HepG2 (cell line): ENCODE measurements around the gene EPB41. TPM values are rescaled to one million over a fixed set of nuclear protein-coding genes. Genes with fewer than 3 reads are reported as not detected.

ENCODE experiments used
- ATAC-seq: fragments of 200-7000 bp; cut with Tn5 transposase; 3 replicates; pipeline ENCODE4 v1.9.1; 2020; ENCODE audit warnings: mild to moderate bottlenecking, moderate library complexity
- BruUV-seq: library from RNA; stranded (reverse); fragments of 400-500 nt; replicated peaks from 2 replicates; lab custom pipeline; 2021; lab: Mats Ljungman, UMichigan
- CTCF ChIA-PET: fragments of 300-600 bp; formaldehyde crosslinking; extraction: SDS; loops from one replicate; lab custom pipeline; 2021; ENCODE audit warnings: low total read pairs, inconsistent platforms, low intra/inter-chr PET ratio; lab: Yijun Ruan, JAX
- POLR2A ChIA-PET: fragments of 350-600 bp; sonication (Branson Sonifier 250); formaldehyde crosslinking; loops from one replicate; lab custom pipeline; 2020; ENCODE audit warnings: antibody characterized with exemption, inconsistent platforms; lab: Yijun Ruan, JAX
- DNase-seq: peaks from one replicate; pipeline ENCODE4 v3.0.0-alpha.2; 2015; ENCODE audit warnings: low spot score
- FAIRE-seq: peaks from 3 replicates; lab custom pipeline; 2011; peaks lifted over from hg19 to GRCh38; lab: Jason Lieb, UNC
- H2AFZ ChIP-seq: one replicate; pipeline ENCODE4 v1.6.1; 2011; ENCODE audit warnings: low read length, inconsistent platforms
- H3K27ac ChIP-seq: fragments of 300-600 bp; 3 replicates; pipeline ENCODE4 v1.8.0; 2011; ENCODE audit warnings: mixed run types, mild to moderate bottlenecking, mixed read lengths, low read length, inconsistent platforms; ENCODE audit not compliant: insufficient read depth; ENCODE audit errors: extremely low read length
- H3K27me3 ChIP-seq, 2 experiments: fragments of 200-600 bp in 1 of 2; 2 replicates in 1 of 2; 3 replicates in 1 of 2; pipeline versions ENCODE4 v1.6.0 to v1.8.0; 2011; ENCODE audit warnings: low read length in 2 of 2, mild to moderate bottlenecking in 2 of 2, moderate library complexity in 2 of 2, inconsistent platforms in 1 of 2; ENCODE audit not compliant: insufficient read depth in 2 of 2, control insufficient read depth in 1 of 2
- H3K36me3 ChIP-seq, 2 experiments: fragments of 200-600 bp in 1 of 2; replicated peaks in 1 of 2; 2 replicates in 1 of 2; 3 replicates in 1 of 2; pipeline versions ENCODE4 v1.5.1 to v1.8.0; 2011; ENCODE audit warnings: low read length in 2 of 2, inconsistent platforms in 1 of 2; ENCODE audit not compliant: insufficient read depth in 2 of 2, control insufficient read depth in 1 of 2
- H3K4me1 ChIP-seq: 2 replicates; pipeline ENCODE4 v1.5.1; 2012; ENCODE audit warnings: low read length, inconsistent platforms; ENCODE audit not compliant: insufficient read depth
- H3K4me2 ChIP-seq: 2 replicates; pipeline ENCODE4 v1.6.0; 2011; ENCODE audit warnings: low read depth, low read length, inconsistent platforms
- H3K4me3 ChIP-seq, 3 experiments: fragments of 200-600 bp in 1 of 3; sonication (generic), shearing (Covaris generic) in 1 of 3; replicated peaks in 1 of 3; 2 replicates each; pipeline ENCODE4 v1.5.1; 2011 to 2016; ENCODE audit warnings: low read length in 3 of 3, inconsistent platforms in 2 of 3, low read depth in 2 of 3, mild to moderate bottlenecking in 2 of 3, control low read depth in 1 of 3, mixed read lengths in 1 of 3; ENCODE audit not compliant: insufficient read depth in 1 of 3
- H3K79me2 ChIP-seq: one replicate; pipeline ENCODE4 v1.6.1; 2011; ENCODE audit warnings: low read length, inconsistent platforms; ENCODE audit not compliant: insufficient read depth
- H3K9ac ChIP-seq: 2 replicates; pipeline ENCODE4 v1.6.0; 2011; ENCODE audit warnings: mild to moderate bottlenecking, low read depth, low read length, inconsistent platforms; ENCODE audit not compliant: insufficient read depth
- H3K9me3 ChIP-seq: 2 replicates; pipeline ENCODE4 v1.5.1; 2012; ENCODE audit warnings: mild to moderate bottlenecking, low read length
- H4K20me1 ChIP-seq: 2 replicates; pipeline ENCODE4 v1.6.0; 2011; ENCODE audit warnings: inconsistent platforms, mild to moderate bottlenecking, low read length, moderate library complexity; ENCODE audit not compliant: insufficient read depth
- ARID2 ChIP-seq: sonication (generic); formaldehyde crosslinking; IDR thresholded peaks from 2 replicates; pipeline ENCODE4 v1.8.1; 2022; ENCODE audit warnings: mild to moderate bottlenecking, missing genetic modification reagents, borderline replicate concordance
- ARID3A ChIP-seq: IDR thresholded peaks from 2 replicates; pipeline ENCODE4 v1.6.1; 2012; ENCODE audit warnings: low read depth, low read length, improper control_type of control experiment
- CAMTA2 ChIP-seq: sonication (generic); formaldehyde crosslinking; IDR thresholded peaks from 2 replicates; pipeline ENCODE4 v1.4.0; 2020; ENCODE audit warnings: mild to moderate bottlenecking, missing genetic modification reagents, borderline replicate concordance
- DPF2 ChIP-seq: sonication (generic); formaldehyde crosslinking; IDR thresholded peaks from 2 replicates; pipeline ENCODE4 v1.4.0; 2020; ENCODE audit warnings: mild to moderate bottlenecking, low read depth, missing genetic modification reagents, borderline replicate concordance
- KDM4B ChIP-seq: sonication (generic); formaldehyde crosslinking; IDR thresholded peaks from 2 replicates; pipeline ENCODE4 v1.4.0; 2020; ENCODE audit warnings: missing genetic modification reagents
- PPARG ChIP-seq: conservative IDR thresholded peaks from 2 replicates; pipeline ENCODE4 v1.6.1; 2016; ENCODE audit warnings: missing biosample characterization, missing genetic modification reagents
- PRDM4 ChIP-seq: sonication (generic); formaldehyde crosslinking; IDR thresholded peaks from 2 replicates; pipeline ENCODE4 v1.9.0; 2021; ENCODE audit warnings: missing genetic modification reagents, borderline replicate concordance
- ZMAT3 ChIP-seq: sonication (generic); formaldehyde crosslinking; conservative IDR thresholded peaks from 2 replicates; pipeline ENCODE4 v1.7.0; 2021; ENCODE audit warnings: missing genetic modification reagents
- ZNF143 ChIP-seq: sonication (generic); formaldehyde crosslinking; IDR thresholded peaks from 2 replicates; pipeline ENCODE4 v1.4.0; 2020; ENCODE audit warnings: missing genetic modification reagents
- ZNF460 ChIP-seq: sonication (generic); formaldehyde crosslinking; IDR thresholded peaks from 2 replicates; pipeline ENCODE4 v1.5.1; 2020; ENCODE audit warnings: missing genetic modification reagents, mild to moderate bottlenecking, borderline replicate concordance
- ZNF616 ChIP-seq: sonication (generic); formaldehyde crosslinking; IDR thresholded peaks from 2 replicates; pipeline ENCODE4 v1.5.0; 2020; ENCODE audit warnings: low read depth, mild to moderate bottlenecking, missing genetic modification reagents
- ZNF703 ChIP-seq: sonication (generic); formaldehyde crosslinking; IDR thresholded peaks from 2 replicates; pipeline ENCODE4 v1.5.1; 2020; ENCODE audit warnings: missing genetic modification reagents, mild to moderate bottlenecking, moderate library complexity, borderline replicate concordance
- ZSCAN12 ChIP-seq: sonication (generic); formaldehyde crosslinking; IDR thresholded peaks from 2 replicates; pipeline ENCODE4 v1.9.0; 2021; ENCODE audit warnings: mild to moderate bottlenecking, missing genetic modification reagents
- ZSCAN29 ChIP-seq: sonication (generic); formaldehyde crosslinking; conservative IDR thresholded peaks from 2 replicates; pipeline ENCODE4 v1.4.0; 2020; ENCODE audit warnings: mild to moderate bottlenecking, missing genetic modification reagents
- WGBS: methylation state at CpG from one replicate; pipeline ENCODE4 v1.1.6; 2017; ENCODE audit warnings: low lambda C conversion rate; 5-methylcytosine and 5-hydroxymethylcytosine counted together
- in situ Hi-C: cut with HindIII; loops from 2 replicates; pipeline ENCODE4 v1.10.0; 2017; ENCODE audit warnings: low pct_unique_long_range_greater_than_20kb; ENCODE audit not compliant: extremely low pct_ligation_motif_present
- intact Hi-C: fragments of 100-400 bp; cut with micrococcal nuclease; formaldehyde crosslinking; loops from one replicate; pipeline ENCODE4 v1.10.0; 2022; ENCODE audit not compliant: unreplicated experiment
- polyA plus RNA-seq, 8 experiments: library from polyadenylated mRNA; depleted of rRNA in 3 of 8; stranded (reverse) in 7 of 8; unstranded in 1 of 8; fragments of >200 nt; fragmentation: Illumina TruSeq in 4 of 8; extraction: Trizol in 4 of 8; gene quantifications; 2 replicates each; pipeline versions ENCODE4 v1.2.1 to v1.2.3, GENCODE V29; 2011 to 2016; ENCODE audit warnings: low read depth in 4 of 8, missing spikeins in 1 of 8, mixed read lengths in 1 of 8; ENCODE audit not compliant: insufficient read depth in 1 of 8
- total RNA-seq, 5 experiments: library from RNA; depleted of rRNA; stranded (reverse); fragments of >200 nt; fragmentation: Illumina TruSeq; extraction: Trizol; gene quantifications; 2 replicates each; pipeline ENCODE4 v1.2.3, GENCODE V29; 2016; ENCODE audit warnings: low read depth in 1 of 5

The EPB41 gene
- total and polyA plus RNA-seq, 2 of the 13 experiments (the other 11 are each of a cell fraction or from before 2014, with no cell fraction given) = 34.5 to 46.7 TPM

- no peak for TF ChIP-seq PRDM4
- TF ChIP-seq ZNF143 = no peak
- no peak for TF ChIP-seq ZSCAN29 (CRISPR knock-in tag)
- no peak for TF ChIP-seq PPARG (CRISPR knock-in tag)
- no peak for TF ChIP-seq ZSCAN12 (CRISPR knock-in tag)
Measured at GRCh38 chr1:29119121-29119929, 205.0 kb downstream of the EPB41 start (continued).

- no peak for FAIRE-seq
- H3K9ac ChIP-seq = no peak overlapping the region
- TF ChIP-seq ZNF460 = no peak
- no peak for TF ChIP-seq PRDM4
- TF ChIP-seq ARID2 = no peak
- no peak for TF ChIP-seq ZMAT3
- no peak for TF ChIP-seq KDM4B
- no peak for TF ChIP-seq CAMTA2 (CRISPR knock-in tag)
- TF ChIP-seq ARID3A = no peak
- no peak for TF ChIP-seq DPF2 (CRISPR knock-in tag)
- no peak for TF ChIP-seq ZNF616
- no peak for TF ChIP-seq ZNF703 (CRISPR knock-in tag)
Measured at GRCh38 chr1:29120367-29120766, 206.0 kb downstream of the EPB41 start.

More at GRCh38 chr1:29120367-29120766, 206.0 kb downstream of the EPB41 start:
- in situ Hi-C loops (loop anchor here (10.0 kb wide), 1 partner anchor 236 kb away; no protein-coding TSS in a partner anchor), intact Hi-C loops (loop anchor here (10.0 kb wide), 1 partner anchor 236 kb away; no protein-coding TSS in a partner anchor)
- WGBS = 87% methylated on average over 5 of the region's 6 CpGs
- H3K4me1 ChIP-seq = peaks cover 17% of the 10 kb centered on the region
- H2AFZ ChIP-seq = no peak overlapping the region
- peaks cover 9 to 12% of the 10 kb centered on the region in 2 experiments for H3K36me3 ChIP-seq
- DNase-seq (no peak), ATAC-seq (no peak)
- ChIA-PET CTCF (no interaction called here), POLR2A (no interaction called here)
- H4K20me1 ChIP-seq = no peaks in the 10 kb centered on the region
- no peak overlapping the region for H3K4me2 ChIP-seq
- H3K27me3 ChIP-seq = no peaks in the 10 kb centered on the region; a peak in 1 of 5 replicates
- no TSS peak for BruUV-seq
- no peak overlapping the region for H3K27ac ChIP-seq
- H3K9me3 ChIP-seq = no peaks in the 10 kb centered on the region
- H3K4me3 ChIP-seq = no peak overlapping the region
- no peaks in the 10 kb centered on the region for H3K79me2 ChIP-seq
